Measurements from ENCODE around the gene PLCB4. TPM values are rescaled to one million over a fixed set of nuclear protein-coding genes. Genes with fewer than 3 reads are reported as not detected.

Gene PLCB4
- total RNA-seq, 1 donor from 2014 or later = 20.5 TPM

DNA sequence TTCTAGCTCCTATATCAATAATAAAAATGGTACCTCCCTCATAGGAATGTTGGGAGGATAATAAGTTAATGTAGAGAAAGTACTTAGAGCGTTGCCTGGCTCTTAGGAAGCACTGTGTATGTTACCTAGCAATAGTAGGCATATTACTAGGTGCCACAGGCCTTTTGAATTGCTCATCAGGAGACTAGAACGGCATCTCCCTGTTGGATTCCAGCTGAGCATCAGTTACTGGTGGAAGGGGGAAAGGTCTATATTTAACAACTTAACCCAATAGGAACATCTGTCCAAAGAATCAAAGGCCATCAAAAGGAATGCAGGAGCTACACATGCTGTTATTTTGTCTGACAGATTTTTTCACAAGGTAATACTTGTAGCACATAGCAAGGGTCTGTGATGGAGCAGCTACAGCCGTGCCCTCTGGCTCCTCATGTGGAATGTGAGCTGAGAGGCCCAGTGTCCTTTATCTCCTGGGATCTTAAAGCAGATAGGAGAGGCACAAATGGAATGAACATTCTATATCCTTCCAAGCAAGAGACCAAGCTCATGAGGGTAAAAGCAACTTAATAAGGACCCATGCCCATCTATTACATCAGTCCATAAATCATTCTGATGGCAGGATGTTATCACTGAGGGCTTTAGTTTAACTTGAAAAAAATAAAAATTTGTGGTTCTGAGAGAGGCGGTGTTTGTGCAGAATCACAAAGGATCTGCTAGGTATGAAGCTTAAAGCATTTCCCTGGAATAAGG is 260.6 kb downstream of the PLCB4 start:
- no peak for DNase-seq (ENCODE audit: low spot score)
- intact Hi-C loops (cut with DNase I) = no loop called here

- no peak for DNase-seq (ENCODE audit: low spot score)
- intact Hi-C loops (cut with DNase I) = no loop called here
Measured at GRCh38 chr20:9330151-9330550, 261.3 kb downstream of the PLCB4 start.

DNA sequence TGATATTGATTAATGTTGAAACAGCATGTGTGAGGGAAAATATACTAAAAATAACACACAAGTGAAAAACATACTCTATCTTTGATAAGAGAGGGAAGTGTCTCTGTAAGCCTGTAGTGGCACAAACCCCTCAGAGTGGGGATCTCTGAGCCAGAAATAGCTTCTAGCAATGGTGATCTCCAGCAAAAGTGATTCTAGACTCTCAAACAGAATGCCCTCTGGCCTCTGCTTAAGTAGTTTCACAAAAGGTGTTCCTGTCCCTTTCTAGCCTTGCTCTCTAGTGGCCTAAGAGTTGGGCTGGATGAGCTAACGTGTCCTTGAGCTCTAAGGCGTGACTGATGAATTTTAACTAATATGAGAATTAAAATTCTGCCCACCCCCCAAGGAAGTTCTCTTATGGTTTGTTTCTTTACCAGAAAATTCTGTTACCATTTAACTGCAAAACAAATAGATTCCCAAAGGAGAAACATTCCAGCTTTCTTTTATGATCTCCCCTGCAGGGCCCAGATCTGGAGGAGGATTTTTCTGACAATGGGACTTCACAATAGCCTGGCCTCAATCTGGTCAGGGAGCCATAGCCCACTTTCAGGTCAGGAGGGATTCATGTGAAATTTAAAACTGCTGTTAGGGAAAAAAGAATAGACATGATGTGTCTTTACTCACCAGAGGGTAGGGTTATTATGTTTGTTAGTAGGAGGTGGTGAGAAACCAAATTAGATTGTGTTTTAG is 263.0 kb downstream of the PLCB4 start:
- DNase-seq (ENCODE audit: low spot score) = no peak
- intact Hi-C loops (cut with DNase I) = no loop called here

DNA sequence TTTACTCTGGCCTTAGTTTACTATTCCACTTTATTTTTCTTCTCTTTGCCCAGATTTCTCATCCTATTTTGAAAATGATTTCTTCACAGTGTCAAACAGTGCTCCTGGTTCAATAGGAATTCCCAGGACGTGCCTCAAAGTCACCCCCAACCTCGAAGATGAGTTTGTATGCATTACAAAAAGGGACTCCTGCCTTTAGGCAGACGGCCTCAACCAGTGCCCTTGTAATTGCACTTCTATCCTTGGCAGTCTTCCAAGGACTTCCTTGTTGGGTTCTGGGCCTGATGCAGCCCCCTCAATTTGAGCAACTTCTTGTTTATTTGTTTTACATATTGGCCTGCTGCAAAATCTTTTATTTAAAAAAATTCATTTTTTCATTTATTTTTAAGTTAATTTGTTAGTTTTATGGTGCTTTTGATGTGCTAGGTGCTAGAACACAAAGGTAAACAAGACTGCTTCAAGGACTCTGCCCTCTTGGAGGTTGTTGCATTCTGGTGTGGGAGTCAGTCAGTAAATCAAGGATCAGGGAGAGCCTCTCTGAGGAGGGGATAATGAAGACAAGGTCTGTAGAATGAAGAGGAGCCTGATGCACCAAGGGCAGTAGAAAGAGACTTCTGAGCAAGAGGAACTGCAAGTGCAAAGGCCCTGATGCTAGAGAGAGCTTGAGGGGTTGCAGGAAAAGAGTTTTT is 264.0 kb downstream of the PLCB4 start:
- DNase-seq (ENCODE audit: low spot score) = no peak
- intact Hi-C loops (cut with DNase I) = no loop called here

GRCh38 chr20:9334866-9335265 is 266.0 kb downstream of the PLCB4 start:
- intact Hi-C loops (cut with DNase I) = no loop called here
- no peak for DNase-seq (ENCODE audit: low spot score)

- intact Hi-C loops (cut with DNase I) = no loop called here
- no peak for DNase-seq (ENCODE audit: low spot score)
Measured at GRCh38 chr20:9338101-9338500, 269.2 kb downstream of the PLCB4 start.

- DNase-seq (ENCODE audit: low spot score) = no peak
- intact Hi-C loops (cut with DNase I) = loop anchor here (5.0 to 10.0 kb wide), 2 partner anchors 37 to 75 kb away; no protein-coding TSS in a partner anchor
Measured at GRCh38 chr20:9339708-9340107, 270.8 kb downstream of the PLCB4 start.

GRCh38 chr20:9342651-9343050 is 273.8 kb downstream of the PLCB4 start:
- no peak for DNase-seq (ENCODE audit: low spot score)
- intact Hi-C loops (cut with DNase I) = loop anchor here (5.0 to 10.0 kb wide), 2 partner anchors 40 to 78 kb away; no protein-coding TSS in a partner anchor

DNA sequence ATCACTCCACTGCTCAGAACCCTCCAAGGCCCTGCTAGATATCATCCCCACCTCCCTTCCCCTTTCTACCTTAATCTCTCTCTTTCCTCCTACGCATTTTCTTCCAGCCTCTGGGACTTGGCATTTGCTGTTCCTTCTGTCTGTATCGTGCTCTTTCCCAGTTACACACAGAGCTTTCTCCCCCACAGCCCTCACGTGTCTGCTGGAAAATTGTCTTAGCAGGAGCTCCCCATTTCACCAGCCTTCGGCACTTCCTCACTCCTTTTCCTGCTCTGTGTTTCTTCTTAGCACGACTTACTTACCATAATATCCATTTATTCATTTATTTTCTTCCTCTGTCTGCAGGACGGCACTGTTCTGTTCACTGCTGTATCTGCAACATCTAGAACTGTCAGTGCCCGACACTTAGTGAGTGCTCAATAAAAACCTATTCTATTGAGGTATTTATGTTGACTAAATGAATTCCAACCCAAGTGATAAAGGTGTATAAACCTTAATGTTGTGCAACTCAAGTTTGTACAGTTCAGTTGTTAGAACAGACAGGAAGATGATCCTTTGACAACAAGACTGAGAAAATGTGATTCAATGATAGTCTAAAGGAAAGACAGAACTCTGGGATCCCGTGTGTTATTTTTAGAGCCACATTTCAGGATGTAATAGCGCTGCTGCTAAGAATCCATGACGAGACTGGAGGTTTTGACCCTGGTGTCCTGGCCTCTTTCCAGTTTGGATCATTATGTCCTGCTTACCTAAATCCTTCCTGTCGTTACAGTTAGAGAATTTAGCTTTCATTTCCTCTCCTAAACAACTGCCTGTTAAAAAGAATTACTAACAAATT is 275.4 kb downstream of the PLCB4 start:
- DNase-seq (ENCODE audit: low spot score) = no peak

GRCh38 chr20:9348316-9348715 is 279.4 kb downstream of the PLCB4 start:
- intact Hi-C loops (cut with DNase I) = loop anchor here (10.0 kb wide), 1 partner anchor 84 kb away; no protein-coding TSS in a partner anchor
- no peak for DNase-seq (ENCODE audit: low spot score)

More for the DNA sequence above, 275.4 kb downstream of the PLCB4 start:
- intact Hi-C loops (cut with DNase I) = loop anchor here (5.0 to 10.0 kb wide), 2 partner anchors 42 to 80 kb away; no protein-coding TSS in a partner anchor

GRCh38 chr20:9348747-9349146 is 279.9 kb downstream of the PLCB4 start:
- no peak for DNase-seq (ENCODE audit: low spot score)
- intact Hi-C loops (cut with DNase I) = loop anchor here (10.0 kb wide), 1 partner anchor 84 kb away; no protein-coding TSS in a partner anchor

DNA sequence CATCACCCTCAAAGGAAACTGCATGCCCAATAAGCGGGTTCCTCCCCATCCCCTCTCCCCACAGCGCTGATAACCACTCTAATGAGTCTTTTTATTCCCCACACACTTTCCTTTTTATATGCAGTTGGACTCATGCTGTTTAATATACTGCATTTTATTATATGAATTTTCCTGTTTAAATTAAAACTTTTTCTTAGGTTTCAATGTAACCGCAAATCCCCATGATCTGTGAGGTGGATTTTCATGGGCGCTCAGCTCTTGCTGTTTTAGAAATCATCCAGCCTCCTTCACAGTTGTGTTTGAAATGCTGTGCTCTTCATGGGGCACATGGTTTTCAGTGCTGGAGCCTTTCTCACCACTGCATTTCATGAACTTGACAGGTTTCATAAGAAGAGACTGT is 280.4 kb downstream of the PLCB4 start:
- intact Hi-C loops (cut with DNase I) = loop anchor here (10.0 kb wide), 1 partner anchor 84 kb away; no protein-coding TSS in a partner anchor
- DNase-seq (ENCODE audit: low spot score) = no peak

- DNase-seq (ENCODE audit: low spot score) = no peak
- intact Hi-C loops (cut with DNase I) = loop anchor here (10.0 kb wide), 1 partner anchor 288 kb away; the partner anchor contains the start of gene PLCB4
Measured at GRCh38 chr20:9352739-9353138, 283.9 kb downstream of the PLCB4 start.

GRCh38 chr20:9353180-9353915 is 284.5 kb downstream of the PLCB4 start:
- intact Hi-C loops (cut with DNase I) = loop anchor here (10.0 kb wide), 1 partner anchor 289 kb away; the partner anchor contains the start of gene PLCB4
- no peak for DNase-seq (ENCODE audit: low spot score)

DNA sequence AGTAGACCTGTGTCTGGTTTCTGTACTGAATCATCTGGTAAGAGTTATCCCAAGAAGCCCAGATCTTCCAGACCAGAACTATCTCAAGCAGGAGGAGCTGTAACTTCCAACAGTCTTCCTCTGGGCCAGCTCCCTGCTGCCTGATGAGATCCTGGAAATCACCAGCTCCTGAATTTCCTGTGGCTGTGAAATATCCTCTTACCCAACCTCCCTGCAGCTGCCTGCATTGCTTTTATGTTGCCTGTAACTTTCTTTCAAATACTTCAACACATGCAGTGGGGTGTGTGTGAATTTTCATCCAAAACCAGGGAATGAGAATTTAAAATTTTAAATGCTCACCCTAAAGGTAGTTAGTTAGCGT is 285.0 kb downstream of the PLCB4 start:
- intact Hi-C loops (cut with DNase I) = loop anchor here (10.0 kb wide), 1 partner anchor 289 kb away; the partner anchor contains the start of gene PLCB4
- no peak for DNase-seq (ENCODE audit: low spot score)

GRCh38 chr20:9354579-9354978 is 285.7 kb downstream of the PLCB4 start:
- no peak for DNase-seq (ENCODE audit: low spot score)
- intact Hi-C loops (cut with DNase I) = loop anchor here (10.0 kb wide), 1 partner anchor 290 kb away; the partner anchor contains the start of gene PLCB4

DNA sequence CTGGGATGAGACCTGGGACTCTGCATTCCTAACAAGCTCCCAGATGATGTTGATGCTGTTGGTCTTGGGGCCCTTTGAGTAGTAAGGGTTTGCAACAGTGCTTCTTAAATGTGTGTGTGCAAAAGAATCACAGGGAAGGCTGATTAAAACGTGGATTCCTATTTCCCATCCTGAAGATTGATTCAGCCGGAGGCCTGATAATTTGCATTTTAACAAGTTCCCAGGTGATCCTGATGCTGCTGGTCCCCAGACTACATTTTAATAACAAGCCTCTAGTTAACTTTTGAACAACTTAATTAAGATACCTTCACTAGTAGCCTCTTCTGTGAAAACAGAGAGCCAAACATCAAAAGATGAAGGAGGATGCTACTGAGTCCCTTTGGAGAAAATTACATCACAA is 289.1 kb downstream of the PLCB4 start:
- DNase-seq (ENCODE audit: low spot score) = no peak
- intact Hi-C loops (cut with DNase I) = loop anchor here (5.0 to 10.0 kb wide), 2 partner anchors 293 to 506 kb away; partner anchors contain the start of gene PLCB4
